Breast epithelium (tissue), 3 donors: Measurements from ENCODE around the gene MCTP2.

ENCODE experiments used
- POLR2A ChIP-seq: fragments of 450-650 bp; IDR thresholded peaks from one replicate; pipeline ENCODE4 v1.6.1; 2016; ENCODE audit warnings: antibody characterized with exemption, mild to moderate bottlenecking, moderate library complexity
- POLR2AphosphoS5 ChIP-seq, 3 donors: sonication (generic); formaldehyde crosslinking; IDR thresholded peaks; one replicate each; pipeline ENCODE4 v1.6.1; 2017; ENCODE audit warnings: antibody characterized with exemption in 3 of 3
- TF ChIP-seq, protein P1 (sequence below), 3 donors: fragments of 450-650 bp; IDR thresholded peaks; one replicate each; pipeline ENCODE4 v1.5.1; 2016 to 2017; ENCODE audit warnings: antibody characterized with exemption in 3 of 3, mild to moderate bottlenecking in 3 of 3, moderate library complexity in 3 of 3

DNA sequence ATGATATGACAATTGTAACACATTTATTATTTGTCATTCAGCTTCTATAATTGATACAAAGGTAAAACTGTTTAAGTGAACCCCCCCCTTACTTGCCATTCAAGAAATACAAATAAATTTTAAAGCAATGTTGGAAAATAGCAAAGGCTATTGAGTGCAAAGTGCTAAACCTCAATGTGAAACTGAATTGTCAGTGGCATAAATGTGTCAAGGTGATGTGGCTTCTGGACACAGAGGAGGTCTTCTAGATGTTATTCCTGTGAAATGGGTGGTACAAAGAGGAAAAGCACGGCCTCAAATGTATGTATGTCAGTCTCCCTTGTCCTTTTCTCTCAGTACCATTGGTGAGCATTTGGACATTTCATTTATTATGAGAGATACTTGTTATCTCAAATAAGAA, 149.4 kb downstream of the MCTP2 start:
- TF ChIP-seq, protein P1, sequence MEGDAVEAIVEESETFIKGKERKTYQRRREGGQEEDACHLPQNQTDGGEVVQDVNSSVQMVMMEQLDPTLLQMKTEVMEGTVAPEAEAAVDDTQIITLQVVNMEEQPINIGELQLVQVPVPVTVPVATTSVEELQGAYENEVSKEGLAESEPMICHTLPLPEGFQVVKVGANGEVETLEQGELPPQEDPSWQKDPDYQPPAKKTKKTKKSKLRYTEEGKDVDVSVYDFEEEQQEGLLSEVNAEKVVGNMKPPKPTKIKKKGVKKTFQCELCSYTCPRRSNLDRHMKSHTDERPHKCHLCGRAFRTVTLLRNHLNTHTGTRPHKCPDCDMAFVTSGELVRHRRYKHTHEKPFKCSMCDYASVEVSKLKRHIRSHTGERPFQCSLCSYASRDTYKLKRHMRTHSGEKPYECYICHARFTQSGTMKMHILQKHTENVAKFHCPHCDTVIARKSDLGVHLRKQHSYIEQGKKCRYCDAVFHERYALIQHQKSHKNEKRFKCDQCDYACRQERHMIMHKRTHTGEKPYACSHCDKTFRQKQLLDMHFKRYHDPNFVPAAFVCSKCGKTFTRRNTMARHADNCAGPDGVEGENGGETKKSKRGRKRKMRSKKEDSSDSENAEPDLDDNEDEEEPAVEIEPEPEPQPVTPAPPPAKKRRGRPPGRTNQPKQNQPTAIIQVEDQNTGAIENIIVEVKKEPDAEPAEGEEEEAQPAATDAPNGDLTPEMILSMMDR (IDR thresholded peaks at IDR 0.05) = no peak
- TF ChIP-seq POLR2AphosphoS5 (IDR thresholded peaks at IDR 0.05) (no peak), POLR2A (no peak)
